Suprapubic skin (tissue), 3 donors: ENCODE measurements around the gene HJURP.

Experiments
- EP300 ChIP-seq: sonication (generic); formaldehyde crosslinking; IDR thresholded peaks from one replicate; pipeline ENCODE4 v1.6.1; 2017; ENCODE audit warnings: antibody characterized with exemption
- TF ChIP-seq, protein P1 (sequence below), 2 donors: fragments of 200-600 bp in 1 of 2; fragments of 450-650 bp in 1 of 2; sonication (generic) in 1 of 2; IDR thresholded peaks; one replicate each; pipeline ENCODE4 v1.5.1; 2016 to 2019; ENCODE audit warnings: antibody characterized with exemption in 2 of 2, mild to moderate bottlenecking in 1 of 2, moderate library complexity in 1 of 2

GRCh38 chr2:233818639-233819621, 35.4 kb downstream of the HJURP start:
- TF ChIP-seq, protein P1, sequence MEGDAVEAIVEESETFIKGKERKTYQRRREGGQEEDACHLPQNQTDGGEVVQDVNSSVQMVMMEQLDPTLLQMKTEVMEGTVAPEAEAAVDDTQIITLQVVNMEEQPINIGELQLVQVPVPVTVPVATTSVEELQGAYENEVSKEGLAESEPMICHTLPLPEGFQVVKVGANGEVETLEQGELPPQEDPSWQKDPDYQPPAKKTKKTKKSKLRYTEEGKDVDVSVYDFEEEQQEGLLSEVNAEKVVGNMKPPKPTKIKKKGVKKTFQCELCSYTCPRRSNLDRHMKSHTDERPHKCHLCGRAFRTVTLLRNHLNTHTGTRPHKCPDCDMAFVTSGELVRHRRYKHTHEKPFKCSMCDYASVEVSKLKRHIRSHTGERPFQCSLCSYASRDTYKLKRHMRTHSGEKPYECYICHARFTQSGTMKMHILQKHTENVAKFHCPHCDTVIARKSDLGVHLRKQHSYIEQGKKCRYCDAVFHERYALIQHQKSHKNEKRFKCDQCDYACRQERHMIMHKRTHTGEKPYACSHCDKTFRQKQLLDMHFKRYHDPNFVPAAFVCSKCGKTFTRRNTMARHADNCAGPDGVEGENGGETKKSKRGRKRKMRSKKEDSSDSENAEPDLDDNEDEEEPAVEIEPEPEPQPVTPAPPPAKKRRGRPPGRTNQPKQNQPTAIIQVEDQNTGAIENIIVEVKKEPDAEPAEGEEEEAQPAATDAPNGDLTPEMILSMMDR (IDR thresholded peaks at IDR 0.05) = no peak
- TF ChIP-seq EP300 = no peak
